Thyroid gland (tissue), 4 donors: ENCODE measurements around the gene GAREM1.

Source experiments
- POLR2A ChIP-seq, 2 donors: fragments of 450-650 bp; IDR thresholded peaks; one replicate each; pipeline ENCODE4 v1.6.1; 2017; ENCODE audit warnings: antibody characterized with exemption in 2 of 2, mild to moderate bottlenecking in 2 of 2, moderate library complexity in 1 of 2
- TF ChIP-seq, protein P1 (sequence below), 6 experiments: fragments of 200-600 bp in 3 of 6; fragments of 450-650 bp in 3 of 6; sonication (generic) in 3 of 6; IDR thresholded peaks; one replicate each; pipeline ENCODE4 v1.5.1; 2016 to 2019; ENCODE audit warnings: antibody characterized with exemption in 6 of 6, mild to moderate bottlenecking in 2 of 6, inconsistent platforms in 1 of 6, moderate library complexity in 1 of 6

- TF ChIP-seq POLR2A (IDR thresholded peaks at IDR 0.05): no peak
- TF ChIP-seq, protein P1, sequence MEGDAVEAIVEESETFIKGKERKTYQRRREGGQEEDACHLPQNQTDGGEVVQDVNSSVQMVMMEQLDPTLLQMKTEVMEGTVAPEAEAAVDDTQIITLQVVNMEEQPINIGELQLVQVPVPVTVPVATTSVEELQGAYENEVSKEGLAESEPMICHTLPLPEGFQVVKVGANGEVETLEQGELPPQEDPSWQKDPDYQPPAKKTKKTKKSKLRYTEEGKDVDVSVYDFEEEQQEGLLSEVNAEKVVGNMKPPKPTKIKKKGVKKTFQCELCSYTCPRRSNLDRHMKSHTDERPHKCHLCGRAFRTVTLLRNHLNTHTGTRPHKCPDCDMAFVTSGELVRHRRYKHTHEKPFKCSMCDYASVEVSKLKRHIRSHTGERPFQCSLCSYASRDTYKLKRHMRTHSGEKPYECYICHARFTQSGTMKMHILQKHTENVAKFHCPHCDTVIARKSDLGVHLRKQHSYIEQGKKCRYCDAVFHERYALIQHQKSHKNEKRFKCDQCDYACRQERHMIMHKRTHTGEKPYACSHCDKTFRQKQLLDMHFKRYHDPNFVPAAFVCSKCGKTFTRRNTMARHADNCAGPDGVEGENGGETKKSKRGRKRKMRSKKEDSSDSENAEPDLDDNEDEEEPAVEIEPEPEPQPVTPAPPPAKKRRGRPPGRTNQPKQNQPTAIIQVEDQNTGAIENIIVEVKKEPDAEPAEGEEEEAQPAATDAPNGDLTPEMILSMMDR (IDR thresholded peaks at IDR 0.05): no peak
Measured at GRCh38 chr18:32401621-32402020, 69.1 kb downstream of the GAREM1 start.
